GM19467 (cell line): ENCODE measurements around the gene ADAMTS2.

Experiments used
- ATAC-seq: cut with Tn5 transposase; IDR thresholded peaks from one replicate; pipeline ENCODE4 v1.9.1; 2021; ENCODE audit warnings: mild to moderate bottlenecking, moderate library complexity; ENCODE audit not compliant: unreplicated experiment

ADAMTS2 gene

DNA sequence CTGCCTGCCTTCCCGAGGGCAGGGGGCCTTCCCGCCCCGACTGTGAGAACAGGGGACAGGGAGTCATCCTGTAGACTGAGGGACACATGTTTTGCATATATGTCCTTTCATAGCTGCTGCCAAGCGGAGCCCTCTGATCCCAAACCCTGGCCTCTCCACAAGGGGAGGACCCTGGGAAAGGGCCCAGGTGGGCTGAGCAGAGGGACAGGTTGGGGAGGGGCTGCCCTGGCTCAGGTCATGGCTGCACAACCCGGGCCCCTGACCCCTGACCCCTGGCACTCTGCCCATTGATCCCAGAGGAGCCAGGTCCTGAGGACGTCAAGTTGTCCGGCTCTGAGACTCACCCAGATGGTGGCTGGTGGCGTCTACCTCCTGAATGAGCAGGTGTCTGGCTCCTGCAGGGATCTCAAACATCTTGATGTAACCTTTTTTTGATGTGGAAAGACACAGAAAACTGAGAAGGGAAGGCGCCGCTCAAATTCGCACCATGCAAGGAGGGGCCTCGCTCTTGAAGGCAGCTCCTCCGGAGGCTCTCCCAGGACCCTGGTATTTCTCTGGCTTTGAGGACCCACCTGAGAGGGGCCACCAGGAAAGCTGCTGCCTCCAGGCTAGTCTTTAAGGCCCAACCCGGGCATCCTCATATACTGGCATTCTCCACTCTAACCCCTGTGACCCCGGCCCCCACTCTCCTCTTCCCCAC lies 213.2 kb downstream of the ADAMTS2 start:
- no peak for ATAC-seq

- ATAC-seq = no peak
These were observed 213.9 kb downstream of the ADAMTS2 start for GRCh38 chr5:179131321-179131835.

- no peak for ATAC-seq
These were observed 215.1 kb downstream of the ADAMTS2 start for GRCh38 chr5:179130101-179130681.

DNA sequence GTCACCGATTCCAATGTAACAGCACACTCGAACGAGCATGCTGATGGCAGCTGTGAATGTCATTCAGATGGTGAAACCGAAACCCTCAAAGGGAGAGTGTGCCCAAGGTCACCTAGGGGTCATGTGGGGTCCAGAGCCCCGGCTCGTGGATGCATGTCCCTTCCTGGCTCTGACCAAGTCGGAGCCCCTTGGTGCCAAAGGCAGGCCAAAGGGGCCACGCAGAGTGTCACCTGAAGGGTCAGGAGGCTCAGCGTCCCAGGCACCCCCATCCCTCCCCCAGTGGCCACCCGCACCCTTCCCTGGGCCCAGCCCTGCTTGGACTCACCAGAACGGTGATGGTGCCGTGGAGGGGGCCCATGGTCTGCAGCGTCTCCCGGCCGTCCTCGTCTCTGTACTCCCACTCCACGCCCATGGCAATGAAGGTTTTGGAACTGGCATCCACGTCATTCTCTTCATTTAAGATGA lies 215.6 kb downstream of the ADAMTS2 start:
- no peak for ATAC-seq

DNA sequence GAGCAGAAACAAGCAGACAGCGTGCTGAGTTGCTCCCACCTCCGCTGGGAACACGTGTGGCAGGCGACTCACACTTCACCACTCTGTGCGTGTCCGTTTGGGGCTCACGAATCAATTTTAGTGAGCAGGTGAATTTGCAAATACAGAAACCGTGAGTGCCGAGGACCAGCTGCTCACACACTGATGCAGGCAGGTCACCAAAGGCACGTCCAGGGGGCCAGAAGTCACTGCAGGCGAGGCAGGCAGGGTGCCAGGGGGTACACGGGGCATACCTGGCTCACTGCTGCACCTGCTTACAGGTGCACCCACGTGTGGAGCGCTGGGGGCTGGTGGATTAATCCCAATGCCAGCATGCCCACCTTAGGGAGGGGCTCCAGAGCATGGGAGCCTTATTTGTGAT lies 216.3 kb downstream of the ADAMTS2 start:
- ATAC-seq = no peak

DNA sequence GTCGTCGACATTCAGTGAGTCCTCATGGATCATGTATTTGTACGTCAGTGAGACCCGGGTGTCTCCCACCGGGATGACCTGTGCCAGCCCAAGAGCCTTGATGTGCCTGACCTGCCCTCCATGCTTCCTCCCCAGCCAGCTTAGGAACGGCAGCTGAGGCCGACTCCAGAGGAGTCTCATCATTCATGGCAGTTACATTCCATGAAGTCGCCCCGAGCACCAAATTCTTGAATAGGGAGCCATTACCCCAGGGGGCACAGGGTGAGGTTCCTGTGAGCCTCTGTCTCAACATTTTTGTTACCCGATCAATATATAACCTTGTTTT lies 217.3 kb downstream of the ADAMTS2 start:
- ATAC-seq = no peak

DNA sequence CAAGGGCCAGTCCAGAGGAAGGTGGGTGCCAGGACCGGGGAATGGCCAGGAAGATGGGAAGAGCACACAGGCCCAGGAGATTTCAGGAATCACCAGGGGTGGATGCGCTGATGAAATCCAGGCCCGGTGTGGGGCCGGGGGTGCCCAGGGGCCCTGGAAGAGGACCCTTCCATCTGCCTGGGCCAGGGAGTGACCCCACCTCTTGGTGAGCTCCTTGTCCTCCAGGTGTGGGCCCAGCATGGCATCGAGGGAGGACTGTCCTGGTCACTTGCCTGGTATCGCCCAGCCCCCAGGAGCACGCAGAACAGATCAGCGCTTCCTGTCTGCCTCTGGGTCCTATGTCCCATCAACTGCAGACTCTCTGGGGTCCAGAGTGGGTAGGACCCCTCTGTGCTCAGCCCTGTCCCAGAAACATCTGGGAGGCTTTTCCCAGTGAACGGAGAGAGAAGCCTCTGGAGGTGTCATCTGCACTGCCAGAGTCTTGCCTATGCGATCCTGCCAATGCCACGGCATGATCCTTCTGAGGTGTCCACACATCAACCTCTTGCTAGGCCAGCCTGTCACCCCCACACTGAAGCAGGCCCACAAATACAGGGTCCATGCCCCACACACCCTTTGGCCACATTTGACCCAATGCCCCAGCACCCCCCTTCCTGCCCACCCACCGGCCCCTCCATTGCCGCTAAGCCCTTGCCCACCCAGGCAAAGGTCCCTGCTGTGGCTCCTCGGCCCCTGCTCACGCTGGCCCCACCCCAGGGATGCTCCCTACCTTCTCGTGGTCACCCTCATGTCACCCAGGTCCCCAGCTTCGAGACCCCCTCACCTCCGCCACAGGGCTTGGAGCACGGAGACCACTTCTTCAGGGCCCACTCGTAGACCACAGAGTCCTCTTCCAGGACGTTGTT lies 217.9 kb downstream of the ADAMTS2 start:
- no peak for ATAC-seq

GRCh38 chr5:179126506-179126991 lies 218.7 kb downstream of the ADAMTS2 start:
- no peak for ATAC-seq

GRCh38 chr5:179125789-179126505 lies 219.3 kb downstream of the ADAMTS2 start:
- no peak for ATAC-seq

DNA sequence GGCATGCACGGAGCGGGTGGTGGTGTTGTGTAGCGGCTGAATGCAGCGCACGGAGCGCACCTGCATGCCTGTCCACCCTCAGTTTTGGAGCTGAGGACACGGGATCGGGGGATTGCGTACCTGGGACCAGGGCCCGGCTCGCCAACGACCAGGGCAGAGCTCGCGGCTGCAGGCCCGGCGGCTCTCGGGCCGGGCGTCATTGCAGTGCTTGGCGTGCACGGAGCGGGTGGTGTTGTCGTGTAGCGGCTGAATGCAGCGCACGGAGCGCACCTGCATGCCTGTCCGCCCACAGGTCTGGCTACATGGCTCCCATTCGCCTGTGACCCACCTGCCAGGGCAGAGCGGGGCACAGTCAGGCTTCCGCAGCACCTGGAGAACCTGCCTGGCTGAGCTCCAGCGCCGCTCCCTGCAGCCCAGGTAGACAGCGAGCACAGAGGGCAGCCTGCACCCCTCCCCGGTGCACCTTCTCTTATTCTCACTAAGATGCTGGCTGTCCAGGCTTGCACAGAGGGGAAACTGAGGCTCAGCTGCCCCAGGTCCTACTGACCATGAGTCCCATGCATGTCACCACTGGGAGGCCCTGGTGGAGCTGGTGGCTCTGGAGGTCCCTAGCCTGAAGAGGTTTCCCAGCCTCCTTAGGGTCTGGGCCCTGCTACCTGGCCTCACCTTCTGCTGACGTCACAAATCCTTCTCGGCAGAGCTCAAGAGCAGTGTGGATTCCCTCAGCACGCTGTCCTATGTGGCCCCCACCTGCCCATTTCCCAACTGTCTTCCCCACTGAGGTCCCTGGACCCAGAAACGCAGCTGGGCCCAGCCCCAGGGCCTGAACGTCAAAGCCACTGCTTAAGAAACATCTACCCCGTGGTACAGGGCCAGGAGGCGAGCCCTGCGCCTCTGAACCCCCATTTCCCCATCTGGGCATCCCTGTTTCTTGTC lies 220.1 kb downstream of the ADAMTS2 start:
- no peak for ATAC-seq

GRCh38 chr5:179124273-179124852 lies 220.9 kb downstream of the ADAMTS2 start:
- ATAC-seq = no peak

DNA sequence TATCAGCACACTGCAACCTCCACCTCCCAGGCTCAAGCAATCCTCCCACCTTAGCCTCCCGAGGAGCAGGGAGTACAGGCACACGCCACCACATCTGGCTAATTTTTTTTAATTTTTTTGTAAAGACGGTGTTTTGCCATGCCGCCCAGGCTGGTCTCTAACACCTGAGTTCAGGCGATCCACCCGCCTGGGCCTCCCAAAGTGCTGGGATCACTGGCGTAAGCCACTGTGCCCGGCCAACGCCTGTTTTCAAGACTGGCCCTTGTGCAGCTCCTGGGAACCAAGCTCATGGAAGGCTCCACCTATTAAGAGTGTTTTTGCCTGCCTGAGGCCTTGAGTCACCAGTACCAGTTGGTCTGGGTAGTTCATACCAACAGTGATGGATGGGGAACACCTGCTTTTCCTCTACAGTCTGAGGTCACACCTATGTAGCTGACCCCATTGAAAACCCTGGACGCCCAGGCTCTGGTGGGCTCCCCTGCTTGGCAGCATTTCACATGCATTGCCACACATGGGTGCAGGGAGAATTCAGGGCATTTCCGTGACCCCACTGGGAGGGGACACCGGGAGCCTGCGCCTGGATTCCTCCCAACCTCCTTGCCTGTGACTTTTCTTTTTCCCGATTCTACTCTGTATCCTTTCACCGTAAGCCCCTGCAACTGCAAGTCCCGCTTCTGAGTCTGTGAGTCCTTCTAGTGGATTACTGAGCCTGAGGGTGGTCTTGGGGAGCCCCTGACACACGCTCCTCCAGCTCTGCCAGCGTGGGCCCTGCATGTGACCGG lies 221.6 kb downstream of the ADAMTS2 start:
- ATAC-seq = no peak

- ATAC-seq = no peak
These were observed 222.2 kb downstream of the ADAMTS2 start for GRCh38 chr5:179123109-179123426.

DNA sequence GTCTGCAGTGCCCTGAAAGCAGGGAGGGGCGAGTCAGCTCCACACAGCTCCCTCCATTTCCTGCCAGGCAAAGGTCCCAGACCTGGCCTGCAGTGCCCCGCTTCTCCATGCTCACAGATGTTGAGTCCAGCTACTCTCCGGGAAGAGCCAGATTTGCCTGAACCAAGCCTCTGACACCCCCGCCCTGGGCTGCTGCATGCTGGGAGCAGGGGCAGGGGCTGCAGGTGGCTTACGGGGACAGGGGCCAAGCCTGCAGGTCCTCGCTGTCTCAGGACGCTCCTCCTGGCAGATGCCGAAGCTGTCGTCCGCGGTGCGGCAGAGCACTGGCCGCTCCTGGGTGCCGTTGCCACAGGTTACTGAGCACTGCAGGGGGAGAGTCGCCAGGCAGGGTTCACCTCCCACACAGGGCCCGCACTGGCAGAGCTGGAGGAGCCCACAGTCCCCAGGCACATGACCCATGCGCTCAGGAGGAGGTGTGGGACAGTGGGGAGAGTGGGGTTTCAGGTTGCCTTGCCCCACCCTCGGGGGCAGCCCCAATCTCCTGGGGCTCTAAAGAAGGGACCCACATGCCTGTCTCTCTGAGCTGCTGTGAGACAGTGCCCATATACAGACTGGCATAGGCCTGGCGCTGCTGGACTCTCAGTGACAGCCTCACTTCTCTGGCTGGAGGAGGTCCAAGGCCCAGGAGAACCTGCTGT lies 222.7 kb downstream of the ADAMTS2 start:
- no peak for ATAC-seq

- ATAC-seq = no peak
These were observed 223.6 kb downstream of the ADAMTS2 start for GRCh38 chr5:179121667-179122111.

GRCh38 chr5:179120951-179121666 lies 224.2 kb downstream of the ADAMTS2 start:
- ATAC-seq = no peak

GRCh38 chr5:179120421-179120861 lies 224.8 kb downstream of the ADAMTS2 start:
- ATAC-seq = no peak
